HCEC 1CT (cell line): ENCODE results near the gene SLC38A10.
"Not testable (repeated sequence)": the region's sequence is repeated elsewhere in the genome, so short reads cannot be mapped to it uniquely, and the experiment has no call there.

ENCODE experiments used
- DNase-seq: peaks from one replicate; pipeline ENCODE4 v3.0.0-alpha.2; 2017

Gene SLC38A10

GRCh38 chr17:81238815-81239713 lies 56.0 kb downstream of the SLC38A10 start, which contains the start of the genes NDUFAF8 and TEPSIN:
Gene NDUFAF8, plus strand, starts transcription at chr17:81239318. Its CDS starts 46 bp downstream, at chr17:81239364.
Gene TEPSIN, minus strand, starts transcription at chr17:81239055. Its CDS starts 22 bp downstream, at chr17:81239033.
- peak; percentile 100 for DNase-seq

- DNase-seq = no peak
Measured at GRCh38 chr17:81238490-81238814, 56.7 kb downstream of the SLC38A10 start.

DNA sequence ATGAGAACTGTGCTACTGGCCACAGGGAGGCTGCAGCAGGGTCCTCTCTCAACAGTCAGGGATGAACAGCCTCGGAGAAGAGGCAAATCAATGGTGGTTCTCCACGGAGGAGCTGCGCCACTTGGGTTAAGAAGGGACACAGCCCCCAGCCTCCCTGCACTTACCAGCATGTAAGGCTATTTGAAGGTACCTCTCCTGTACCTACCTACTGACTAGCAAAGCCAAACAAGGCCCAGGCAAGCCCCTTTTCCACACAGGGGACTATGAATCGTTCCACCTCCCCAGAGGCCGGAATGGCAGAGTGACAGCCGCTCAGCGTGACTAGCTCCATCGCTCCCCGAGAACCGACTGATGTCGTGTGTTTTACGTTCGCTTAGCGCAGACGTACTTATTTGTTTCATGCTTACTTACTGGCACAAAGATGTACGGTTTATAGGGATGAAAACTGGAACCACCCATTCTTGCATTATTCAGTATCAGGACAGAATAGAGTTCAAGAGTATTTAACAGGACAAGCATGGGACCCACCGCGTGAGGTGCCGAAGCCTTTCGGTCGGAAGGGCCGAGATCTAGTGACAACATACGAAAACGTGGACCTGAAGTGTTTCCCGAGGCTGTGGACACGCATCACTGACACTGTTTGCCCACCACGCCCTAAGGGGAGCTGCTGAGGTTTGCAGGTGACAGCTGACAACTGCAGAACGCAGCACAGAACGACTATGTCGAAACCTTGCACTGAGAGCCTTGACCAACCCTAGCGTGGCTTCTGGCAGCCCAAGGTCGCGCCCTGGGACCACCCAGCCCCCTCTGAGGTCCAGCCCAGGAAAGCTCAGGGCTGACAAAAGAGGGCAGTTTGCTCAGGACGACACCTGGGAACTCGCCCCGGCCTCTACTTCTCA lies 57.3 kb downstream of the SLC38A10 start:
- no peak for DNase-seq

DNA sequence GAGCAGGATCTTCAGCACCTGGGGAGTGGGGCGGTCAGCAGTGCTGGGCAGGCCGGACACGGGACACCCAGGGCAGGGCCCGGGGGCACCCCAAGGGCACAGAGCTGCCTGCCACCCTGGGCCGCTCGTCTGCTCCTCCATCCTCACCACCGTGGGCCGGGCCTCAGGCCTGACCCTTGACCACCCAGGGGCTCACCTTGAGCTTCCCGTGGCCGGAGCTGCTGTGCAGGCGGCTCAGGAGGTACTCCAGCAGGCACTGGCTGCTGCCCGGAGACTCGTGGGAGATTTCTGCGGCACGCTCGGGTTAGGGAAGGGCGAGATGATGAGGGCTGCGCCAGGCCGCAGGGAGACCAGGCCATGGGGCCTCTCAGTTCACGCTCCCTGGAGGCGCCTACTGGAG lies 58.3 kb downstream of the SLC38A10 start:
- no peak for DNase-seq

GRCh38 chr17:81235822-81236740 lies 59.0 kb downstream of the SLC38A10 start:
- no peak for DNase-seq

- DNase-seq = no peak
Measured at GRCh38 chr17:81234940-81235821, 59.9 kb downstream of the SLC38A10 start.

DNA sequence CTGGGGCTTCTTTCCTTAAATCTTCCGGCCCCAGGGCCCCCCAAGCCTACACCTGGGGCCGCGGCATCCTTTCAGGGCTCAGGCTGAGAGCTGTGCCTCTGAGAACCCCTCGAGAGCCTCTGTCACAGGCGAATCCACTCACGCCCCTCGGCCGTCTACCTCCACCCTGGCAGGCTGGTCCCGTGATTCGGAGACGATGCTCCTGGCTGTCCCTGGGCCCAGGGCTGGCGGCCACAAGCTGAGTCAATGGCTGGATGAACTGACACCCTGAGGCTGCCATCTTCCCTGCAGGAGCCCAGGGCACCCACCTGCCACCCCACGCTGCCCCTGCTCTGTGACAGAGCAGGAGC lies 60.6 kb downstream of the SLC38A10 start:
- no peak for DNase-seq

- no peak for DNase-seq
Measured at GRCh38 chr17:81233811-81234505, 61.1 kb downstream of the SLC38A10 start.

- DNase-seq = no peak
Measured at GRCh38 chr17:81233316-81233715, 61.8 kb downstream of the SLC38A10 start.

DNA sequence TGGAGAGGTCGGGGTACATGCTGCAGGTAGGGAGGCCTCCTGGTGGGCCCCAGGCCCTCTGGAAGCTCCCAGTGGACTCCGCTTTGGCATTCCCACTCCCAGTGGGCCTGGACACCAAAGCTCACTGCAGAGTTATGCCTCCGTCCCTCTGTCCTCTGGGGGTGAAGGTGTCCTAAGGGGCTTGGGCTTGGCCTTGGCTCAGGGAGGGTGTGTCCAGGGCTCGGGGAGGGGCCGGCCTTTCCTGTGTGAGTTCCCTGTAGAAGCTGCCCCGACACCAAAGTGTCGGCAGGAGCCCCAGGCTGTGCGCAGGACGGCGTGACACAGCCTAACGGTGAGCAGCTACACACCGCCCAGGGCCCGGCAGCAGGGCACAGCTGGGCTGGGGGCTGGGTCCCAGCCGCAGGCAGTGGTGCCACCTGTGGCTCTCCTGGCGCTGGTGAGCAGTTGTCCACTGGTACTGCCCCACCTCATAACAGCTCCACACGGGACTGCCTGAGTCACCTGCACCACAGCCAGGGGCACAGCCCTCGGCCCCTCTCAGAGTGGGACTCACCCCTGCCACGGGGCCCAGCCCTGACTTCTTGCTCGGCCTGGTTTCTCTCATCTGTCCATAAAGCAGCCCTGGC lies 62.4 kb downstream of the SLC38A10 start:
- no peak for DNase-seq

- DNase-seq = no peak
Measured at GRCh38 chr17:81231766-81232581, 63.1 kb downstream of the SLC38A10 start.

- DNase-seq = no peak
Measured at GRCh38 chr17:81231121-81231645, 63.9 kb downstream of the SLC38A10 start.

DNA sequence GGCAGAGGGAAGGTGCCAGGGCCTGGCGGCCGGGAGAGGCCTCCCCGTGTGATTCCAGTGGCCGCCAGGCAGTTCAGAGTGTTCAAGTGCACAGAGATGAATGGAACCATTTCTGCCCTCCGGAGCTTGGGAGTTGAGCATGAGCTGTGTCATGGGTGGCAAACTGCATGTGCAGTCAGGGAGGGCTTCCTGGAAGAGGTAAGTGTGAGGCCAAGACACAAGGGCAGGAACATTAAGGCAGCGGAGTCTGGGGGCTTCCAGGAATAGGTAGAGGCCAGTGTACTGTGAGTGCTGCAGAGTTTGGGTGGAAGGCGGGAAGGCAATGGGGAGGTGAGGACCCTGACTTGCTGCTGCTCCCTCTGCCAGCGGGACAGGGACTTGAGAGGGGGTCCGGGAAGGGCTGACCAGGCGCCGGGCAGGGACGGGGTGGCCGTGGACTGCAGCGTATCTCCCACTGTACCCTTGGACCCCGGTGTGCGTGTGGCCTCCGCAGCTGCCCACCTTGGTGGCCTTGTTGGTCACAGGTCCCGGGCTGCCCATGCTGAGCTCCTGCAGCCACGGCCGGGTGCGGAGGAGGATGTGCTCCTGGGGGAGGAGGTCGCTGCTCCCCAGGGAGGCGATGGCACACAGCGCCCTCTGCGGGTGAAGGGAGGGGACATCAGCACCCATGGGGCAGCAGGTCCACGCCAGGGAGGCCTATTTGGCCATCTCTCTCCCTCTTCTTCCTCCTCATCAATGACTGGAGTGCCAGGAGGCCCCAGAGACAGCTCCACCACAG lies 64.9 kb downstream of the SLC38A10 start:
- DNase-seq = no peak

- no peak for DNase-seq
Measured at GRCh38 chr17:81229666-81229920, 65.5 kb downstream of the SLC38A10 start.

GRCh38 chr17:81228834-81229665 lies 66.1 kb downstream of the SLC38A10 start:
- no peak for DNase-seq

DNA sequence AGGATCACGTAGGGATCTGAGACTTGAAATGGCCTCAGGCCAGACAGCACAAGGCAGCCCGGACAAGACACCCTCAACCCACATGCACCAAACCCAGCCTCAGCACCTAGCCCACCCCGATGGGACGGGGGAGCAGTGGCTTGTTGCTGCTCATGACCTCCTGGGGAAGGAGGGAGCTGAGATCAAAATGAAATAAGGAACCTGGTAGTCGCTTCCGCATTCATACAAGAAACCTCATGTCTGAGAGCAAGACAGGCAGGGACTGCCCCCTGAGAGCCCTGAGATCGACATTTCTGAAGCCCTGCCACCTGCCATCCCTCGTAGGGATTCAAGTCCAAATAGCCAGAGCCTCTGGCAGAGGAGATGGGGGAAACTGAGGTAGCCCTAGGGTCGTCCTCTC lies 66.7 kb downstream of the SLC38A10 start:
- no peak for DNase-seq

DNA sequence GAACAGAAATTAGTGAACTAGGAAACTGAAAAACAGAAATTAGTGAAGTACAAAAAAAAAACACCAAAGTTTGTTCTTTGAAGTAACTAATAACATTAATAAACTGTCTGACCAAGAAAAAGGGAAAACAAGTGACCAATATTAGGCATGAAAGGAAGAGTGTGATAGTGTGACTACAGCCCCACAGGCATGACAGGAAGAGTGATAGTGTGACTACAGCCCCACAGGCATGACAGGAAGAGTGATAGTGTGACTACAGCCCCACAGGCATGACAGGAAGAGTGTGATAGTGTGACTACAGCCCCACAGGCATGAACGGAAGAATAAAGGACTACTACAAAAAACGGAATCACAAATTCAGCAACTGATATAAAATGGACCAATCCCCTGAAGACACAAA lies 67.5 kb downstream of the SLC38A10 start:
- DNase-seq = not testable (repeated sequence)

DNA sequence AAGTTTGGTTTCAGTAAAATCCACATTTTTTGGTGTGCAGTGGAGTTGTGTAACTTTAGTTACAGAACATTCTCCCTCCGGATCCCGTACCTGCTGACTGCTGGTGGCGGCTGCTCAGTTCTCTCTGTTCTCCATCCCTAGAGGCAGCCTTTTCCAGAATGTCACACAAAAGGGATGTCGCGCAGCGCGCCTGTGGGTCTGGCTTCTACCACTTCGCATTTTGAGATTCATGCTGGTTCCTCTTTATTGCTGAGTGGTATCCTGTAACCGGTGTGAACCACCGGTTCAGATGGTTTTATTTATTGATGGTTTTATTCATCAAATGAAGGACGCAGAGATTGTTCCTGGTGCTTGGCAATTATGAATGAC lies 71.4 kb downstream of the SLC38A10 start:
- DNase-seq = no peak
